Thoracic aorta (tissue), 2 donors: Measurements from ENCODE around the gene CTSW. TPM values are rescaled to one million over a fixed set of nuclear protein-coding genes. Genes with fewer than 3 reads are reported as not detected.
A peak's percentile ranks its signal among the peaks of the same experiment; 100 is the strongest.

ENCODE experiments used
- ATAC-seq: fragments of 150-250 bp; one replicate; pipeline ENCODE4 v1.8.0; 2017; ENCODE audit warnings: low read depth; ENCODE audit not compliant: insufficient number of reproducible peaks, low FRiP score
- DNase-seq: peaks from one replicate; pipeline ENCODE4 v3.0.0-alpha.2; 2020; ENCODE audit warnings: low spot score
- H3K27ac ChIP-seq, 2 donors: fragments of 200-600 bp; sonication (generic); 1 replicate in 1 of 2; 2 replicates in 1 of 2; pipeline ENCODE4 v1.5.1; 2016; ENCODE audit warnings: mild to moderate bottlenecking in 2 of 2, moderate library complexity in 2 of 2
- H3K27me3 ChIP-seq: fragments of 200-600 bp; sonication (generic); replicated peaks from 2 replicates; pipeline ENCODE4 v1.6.0; 2016; ENCODE audit warnings: mild to moderate bottlenecking; ENCODE audit not compliant: insufficient read depth
- H3K36me3 ChIP-seq: fragments of 200-600 bp; sonication (generic); one replicate; pipeline ENCODE4 v1.5.1; 2016
- H3K4me1 ChIP-seq, 2 donors: fragments of 200-600 bp; sonication (generic); 1 replicate in 1 of 2; 2 replicates in 1 of 2; pipeline versions ENCODE4 v1.5.1 to v1.6.0; 2016; ENCODE audit warnings: low read depth in 2 of 2, mild to moderate bottlenecking in 1 of 2; ENCODE audit not compliant: control insufficient read depth in 1 of 2
- H3K4me3 ChIP-seq: fragments of 200-600 bp; sonication (generic); 2 replicates; pipeline ENCODE4 v1.5.1; 2016; ENCODE audit warnings: mild to moderate bottlenecking
- H3K9me3 ChIP-seq: fragments of 200-600 bp; sonication (generic); 2 replicates; pipeline ENCODE4 v1.5.1; 2016
- total RNA-seq, 2 donors: library from RNA; depleted of rRNA; stranded (reverse); fragments of >200 nt; gene quantifications; one replicate each; pipeline versions ENCODE4 v1.1.0 to v1.2.3, GENCODE V29; 2016
- TF ChIP-seq, protein P1 (sequence below): fragments of 200-600 bp; sonication (generic); IDR thresholded peaks from one replicate; pipeline ENCODE4 v1.5.1; 2019; ENCODE audit warnings: antibody characterized with exemption

Gene CTSW
- total RNA-seq, 2 donors from 2014 or later: 1.6 to 13.7 TPM

DNA sequence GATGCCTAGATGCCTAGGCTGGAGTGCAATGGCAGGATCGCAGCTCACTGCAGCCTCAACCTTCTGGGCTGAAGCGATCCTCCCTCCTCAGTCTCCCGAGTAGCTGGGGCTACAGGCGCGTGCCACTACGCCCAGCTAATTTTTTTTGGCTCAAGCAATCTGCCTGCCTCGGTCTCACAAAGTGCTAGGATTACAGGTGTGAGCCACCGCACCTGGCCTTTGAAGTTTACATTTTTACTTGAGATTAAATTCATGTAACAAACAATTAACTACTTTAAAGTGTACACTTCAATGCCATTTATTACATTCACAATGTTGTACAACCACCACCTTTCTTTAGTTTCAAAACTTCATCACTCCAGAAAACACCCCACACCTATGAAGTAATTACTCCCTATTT lies 24.1 kb downstream of the CTSW start:
- no peaks in the 10 kb centered on the region for H3K27me3 ChIP-seq
- DNase-seq: no peak
- peak overlapping the region in 1 of 2 donors; percentile 62 for H3K27ac ChIP-seq
- no peak overlapping the region for H3K4me3 ChIP-seq
- H3K9me3 ChIP-seq: no peaks in the 10 kb centered on the region
- H3K36me3 ChIP-seq: no peaks in the 10 kb centered on the region
- ATAC-seq: no peak
- TF ChIP-seq, protein P1, sequence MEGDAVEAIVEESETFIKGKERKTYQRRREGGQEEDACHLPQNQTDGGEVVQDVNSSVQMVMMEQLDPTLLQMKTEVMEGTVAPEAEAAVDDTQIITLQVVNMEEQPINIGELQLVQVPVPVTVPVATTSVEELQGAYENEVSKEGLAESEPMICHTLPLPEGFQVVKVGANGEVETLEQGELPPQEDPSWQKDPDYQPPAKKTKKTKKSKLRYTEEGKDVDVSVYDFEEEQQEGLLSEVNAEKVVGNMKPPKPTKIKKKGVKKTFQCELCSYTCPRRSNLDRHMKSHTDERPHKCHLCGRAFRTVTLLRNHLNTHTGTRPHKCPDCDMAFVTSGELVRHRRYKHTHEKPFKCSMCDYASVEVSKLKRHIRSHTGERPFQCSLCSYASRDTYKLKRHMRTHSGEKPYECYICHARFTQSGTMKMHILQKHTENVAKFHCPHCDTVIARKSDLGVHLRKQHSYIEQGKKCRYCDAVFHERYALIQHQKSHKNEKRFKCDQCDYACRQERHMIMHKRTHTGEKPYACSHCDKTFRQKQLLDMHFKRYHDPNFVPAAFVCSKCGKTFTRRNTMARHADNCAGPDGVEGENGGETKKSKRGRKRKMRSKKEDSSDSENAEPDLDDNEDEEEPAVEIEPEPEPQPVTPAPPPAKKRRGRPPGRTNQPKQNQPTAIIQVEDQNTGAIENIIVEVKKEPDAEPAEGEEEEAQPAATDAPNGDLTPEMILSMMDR: no peak
- H3K4me1 ChIP-seq: peaks cover 5 to 14% of the 10 kb centered on the region in 2 donors

DNA sequence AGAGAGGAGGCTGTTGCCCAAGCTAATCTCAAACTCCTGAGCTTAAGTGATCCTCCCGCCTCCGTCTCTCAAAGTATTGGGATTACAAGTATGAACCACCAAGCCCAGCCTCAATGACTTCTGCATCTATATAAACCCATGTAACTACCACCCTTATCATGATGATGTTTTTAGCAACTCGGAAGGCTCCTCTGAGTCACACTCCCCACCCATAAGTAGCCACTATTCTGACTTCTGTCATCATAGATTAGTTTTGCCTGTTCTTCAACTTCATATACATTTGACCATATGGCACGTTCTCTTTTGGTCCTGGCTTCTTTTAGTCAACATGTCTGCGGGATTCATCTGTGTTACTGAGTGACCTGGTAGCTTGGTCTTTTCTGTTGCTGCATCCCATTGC lies 27.0 kb downstream of the CTSW start:
- Histone ChIP-seq H3K9me3 (no peaks in the 10 kb centered on the region), H3K4me3 (no peak overlapping the region), H3K27me3 (no peaks in the 10 kb centered on the region), H3K27ac (no peak overlapping the region), H3K36me3 (no peaks in the 10 kb centered on the region), H3K4me1 (peaks cover under 1 to 5% of the 10 kb centered on the region in 2 donors)
- TF ChIP-seq, protein P1: no peak
- DNase-seq: no peak
- ATAC-seq: no peak

DNA sequence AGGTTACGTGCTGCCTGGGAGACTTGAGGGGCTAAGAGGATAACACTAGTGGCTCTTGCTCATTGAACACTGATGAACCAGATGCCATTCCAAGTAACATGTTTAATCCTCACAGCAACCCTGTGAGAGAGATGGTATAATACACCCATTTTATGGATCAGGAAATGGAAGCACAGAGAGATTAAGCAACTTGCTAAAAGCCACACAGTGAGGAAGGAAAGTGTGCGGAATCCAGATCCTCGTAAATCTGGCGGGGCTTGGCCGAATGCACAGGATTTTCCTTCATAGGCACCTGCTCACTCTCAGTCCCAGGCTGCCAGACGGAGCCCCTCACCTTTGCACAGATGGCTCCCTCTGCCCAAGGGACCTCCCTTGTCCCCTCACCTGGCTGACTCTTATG lies 28.2 kb downstream of the CTSW start:
- no peaks in the 10 kb centered on the region for H3K27me3 ChIP-seq
- no peak overlapping the region for H3K27ac ChIP-seq
- H3K36me3 ChIP-seq: no peaks in the 10 kb centered on the region
- DNase-seq (no peak), ATAC-seq (no peak)
- no peaks in the 10 kb centered on the region for H3K9me3 ChIP-seq
- no peak overlapping the region for H3K4me3 ChIP-seq
- TF ChIP-seq, protein P1: no peak
- H3K4me1 ChIP-seq: peaks cover 7 to 18% of the 10 kb centered on the region in 2 donors

DNA sequence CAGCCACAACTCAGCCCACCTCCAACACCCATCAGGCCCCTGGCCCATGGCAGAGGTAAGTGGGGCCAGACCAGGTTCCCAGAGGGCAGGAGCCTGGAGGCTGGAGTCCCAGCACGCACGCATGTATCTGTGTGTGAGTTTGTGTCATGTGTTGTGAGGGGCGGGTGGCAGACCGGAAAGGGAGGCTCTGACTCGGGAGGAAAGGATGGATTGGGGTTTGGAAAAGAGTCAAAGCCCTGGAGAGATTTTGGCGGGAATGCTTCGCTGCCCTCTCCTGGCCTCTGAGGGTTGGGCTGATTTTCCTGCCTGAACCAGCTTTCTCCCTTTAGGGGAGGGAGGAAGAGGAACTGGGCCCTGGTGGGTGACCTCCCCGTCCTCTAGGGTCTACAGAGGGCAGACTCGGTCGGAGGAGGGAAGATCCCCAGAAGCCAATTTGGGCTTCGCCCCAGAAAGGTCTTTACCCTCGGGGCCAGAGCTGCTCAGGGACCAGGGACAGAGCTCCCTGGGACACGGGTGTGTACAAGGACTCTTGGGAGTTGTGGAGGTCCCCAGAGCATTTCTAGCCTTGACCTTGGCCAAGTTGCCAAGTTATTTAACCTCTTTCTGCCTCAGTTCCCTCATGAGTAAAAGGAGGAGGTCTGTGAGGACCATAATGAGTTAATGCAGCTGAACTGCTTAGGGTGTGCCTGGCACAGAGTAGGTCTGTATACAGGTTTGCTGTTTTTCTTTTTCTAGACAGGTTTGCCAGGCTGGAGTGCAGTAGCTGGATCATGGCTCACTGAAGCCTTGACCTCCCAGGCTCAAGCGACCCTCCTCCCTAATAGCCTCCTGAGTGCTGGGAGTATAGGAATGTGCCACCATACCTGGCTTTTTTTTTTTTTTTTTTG lies 32.3 kb downstream of the CTSW start:
- Histone ChIP-seq H3K9me3 (no peaks in the 10 kb centered on the region), H3K4me1 (peaks cover 25 to 42% of the 10 kb centered on the region in 2 donors), H3K27me3 (no peaks in the 10 kb centered on the region), H3K27ac (peak overlapping the region in 1 of 2 donors; percentile 29), H3K36me3 (no peaks in the 10 kb centered on the region), H3K4me3 (peak overlapping the region; percentile 17)
- TF ChIP-seq, protein P1: peak; percentile 24
- no peak for DNase-seq
- peak; percentile 24 for ATAC-seq

DNA sequence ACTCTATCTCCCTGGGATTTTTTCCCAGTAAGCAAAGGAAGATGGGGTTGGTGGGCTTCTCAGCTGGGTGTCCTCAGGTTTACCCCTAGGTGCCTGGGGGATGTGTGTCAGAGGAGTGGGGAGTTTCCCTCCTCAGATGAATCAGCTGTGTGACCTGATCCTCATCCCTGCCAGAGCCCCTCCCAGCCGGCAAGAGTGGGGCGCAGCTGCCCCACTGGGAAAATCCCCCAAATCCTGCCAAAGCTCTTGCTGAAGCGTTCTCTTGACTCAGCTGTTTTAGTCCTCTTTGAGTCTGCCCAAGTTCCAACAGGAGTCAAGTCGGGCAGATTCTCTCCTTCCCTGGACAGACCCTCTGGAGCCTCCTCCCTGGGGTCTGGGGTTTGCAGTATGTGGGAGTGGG lies 33.2 kb downstream of the CTSW start:
- H3K27ac ChIP-seq: peak overlapping the region in 1 of 2 donors; percentile 11

More for the DNA sequence above, 33.2 kb downstream of the CTSW start:
- TF ChIP-seq, protein P1: no peak
- Histone ChIP-seq H3K27me3 (no peaks in the 10 kb centered on the region), H3K9me3 (no peaks in the 10 kb centered on the region), H3K4me1 (peaks cover 35 to 52% of the 10 kb centered on the region in 2 donors), H3K36me3 (no peaks in the 10 kb centered on the region), H3K4me3 (no peak overlapping the region)
- ATAC-seq (no peak), DNase-seq (no peak)
